ENCODE measurements around the gene SCFD2.
"Not testable (repeated sequence)": the region's sequence is repeated elsewhere in the genome, so short reads cannot be mapped to it uniquely, and the experiment has no call there.

Gene SCFD2

GRCh38 chr4:53101191-53101581 is 264.7 kb downstream of the SCFD2 start:
- peak; percentile 11 for DNase-seq (ENCODE audit: low spot score)

- no peak for DNase-seq (ENCODE audit: low spot score)
These were observed 265.2 kb downstream of the SCFD2 start for GRCh38 chr4:53100501-53101190.

- DNase-seq (ENCODE audit: low spot score), result no peak
These were observed 267.2 kb downstream of the SCFD2 start for GRCh38 chr4:53098681-53099121.

- DNase-seq (ENCODE audit: low spot score), result no peak
These were observed 271.8 kb downstream of the SCFD2 start for GRCh38 chr4:53094040-53094439.

GRCh38 chr4:53089936-53090729 is 275.7 kb downstream of the SCFD2 start:
- peak; percentile 2 for DNase-seq (ENCODE audit: low spot score)

GRCh38 chr4:53088152-53088551 is 277.7 kb downstream of the SCFD2 start:
- no peak for DNase-seq (ENCODE audit: low spot score)

GRCh38 chr4:53076374-53076958 is 289.4 kb downstream of the SCFD2 start:
- no peak for DNase-seq (ENCODE audit: low spot score)

- DNase-seq (ENCODE audit: low spot score), result no peak
These were observed 290.6 kb downstream of the SCFD2 start for GRCh38 chr4:53075162-53075785.

- no peak for DNase-seq (ENCODE audit: low spot score)
These were observed 297.0 kb downstream of the SCFD2 start for GRCh38 chr4:53068755-53069330.

GRCh38 chr4:53067125-53067802 is 298.6 kb downstream of the SCFD2 start:
- no peak for DNase-seq (ENCODE audit: low spot score)

- DNase-seq (ENCODE audit: low spot score), result no peak
These were observed 299.7 kb downstream of the SCFD2 start for GRCh38 chr4:53066155-53066554.

- no peak for DNase-seq (ENCODE audit: low spot score)
These were observed 301.3 kb downstream of the SCFD2 start for GRCh38 chr4:53064609-53065008.

GRCh38 chr4:53061091-53061850 is 304.6 kb downstream of the SCFD2 start:
- no peak for DNase-seq (ENCODE audit: low spot score)

GRCh38 chr4:53060278-53060677 is 305.6 kb downstream of the SCFD2 start:
- DNase-seq (ENCODE audit: low spot score), result no peak

- DNase-seq (ENCODE audit: low spot score), result no peak
These were observed 306.0 kb downstream of the SCFD2 start for GRCh38 chr4:53059871-53060270.

GRCh38 chr4:53059256-53059655 is 306.6 kb downstream of the SCFD2 start:
- DNase-seq (ENCODE audit: low spot score), result no peak

- DNase-seq (ENCODE audit: low spot score), result no peak
These were observed 308.2 kb downstream of the SCFD2 start for GRCh38 chr4:53057679-53058078.

- not testable (repeated sequence) for DNase-seq (ENCODE audit: low spot score)
These were observed 308.8 kb downstream of the SCFD2 start for GRCh38 chr4:53057108-53057507.

- DNase-seq (ENCODE audit: low spot score), result no peak
These were observed 310.0 kb downstream of the SCFD2 start for GRCh38 chr4:53055716-53056403.

GRCh38 chr4:53055274-53055673 is 310.6 kb downstream of the SCFD2 start:
- DNase-seq (ENCODE audit: low spot score), result peak; percentile 19
